LHCN-M2 (cell line): Measurements from ENCODE around the gene ST6GAL1. TPM values are rescaled to one million over a fixed set of nuclear protein-coding genes. Genes with fewer than 3 reads are reported as not detected.
"Not testable (repeated sequence)": the region's sequence is repeated elsewhere in the genome, so short reads cannot be mapped to it uniquely, and the experiment has no call there.

Experiments used
- DNase-seq: peaks from one replicate; pipeline ENCODE4 v3.0.0-alpha.2; 2012; ENCODE audit warnings: low read depth
- total RNA-seq: library from RNA; depleted of rRNA; stranded (reverse); fragments of >200 nt; gene quantifications from 2 replicates; pipeline ENCODE4 v1.2.3, GENCODE V29; 2014

The ST6GAL1 gene
- total RNA-seq, 1 experiment from 2014 or later, result 2.0 TPM

DNA sequence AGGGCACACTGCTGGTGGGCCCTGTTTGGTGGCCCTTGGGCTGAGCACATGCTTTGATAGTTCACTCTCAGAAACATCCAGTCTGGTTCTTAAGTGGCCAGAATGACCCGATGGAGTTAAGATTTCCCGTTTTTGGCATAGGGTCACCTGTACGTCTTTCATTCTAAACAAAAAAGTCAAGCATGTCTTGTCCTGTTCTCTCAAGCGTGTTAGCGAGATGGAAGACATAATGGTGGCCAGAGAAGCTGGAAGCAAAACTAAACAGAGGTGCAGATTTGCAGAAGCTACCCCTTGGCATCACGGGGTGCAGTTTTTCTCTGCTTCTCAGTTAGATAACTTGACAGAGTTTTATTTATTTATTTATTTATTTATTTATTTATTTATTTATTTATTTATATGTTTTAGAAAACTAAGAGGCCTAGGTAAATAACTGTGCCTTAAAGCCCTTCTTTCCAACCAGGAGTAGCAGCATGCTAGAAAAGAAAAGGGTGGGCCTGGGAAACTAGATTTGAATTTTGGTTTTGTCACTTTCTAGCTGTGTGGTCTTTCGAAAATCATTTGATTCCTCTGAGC lies 63.0 kb downstream of the ST6GAL1 start:
- DNase-seq, result no peak

DNA sequence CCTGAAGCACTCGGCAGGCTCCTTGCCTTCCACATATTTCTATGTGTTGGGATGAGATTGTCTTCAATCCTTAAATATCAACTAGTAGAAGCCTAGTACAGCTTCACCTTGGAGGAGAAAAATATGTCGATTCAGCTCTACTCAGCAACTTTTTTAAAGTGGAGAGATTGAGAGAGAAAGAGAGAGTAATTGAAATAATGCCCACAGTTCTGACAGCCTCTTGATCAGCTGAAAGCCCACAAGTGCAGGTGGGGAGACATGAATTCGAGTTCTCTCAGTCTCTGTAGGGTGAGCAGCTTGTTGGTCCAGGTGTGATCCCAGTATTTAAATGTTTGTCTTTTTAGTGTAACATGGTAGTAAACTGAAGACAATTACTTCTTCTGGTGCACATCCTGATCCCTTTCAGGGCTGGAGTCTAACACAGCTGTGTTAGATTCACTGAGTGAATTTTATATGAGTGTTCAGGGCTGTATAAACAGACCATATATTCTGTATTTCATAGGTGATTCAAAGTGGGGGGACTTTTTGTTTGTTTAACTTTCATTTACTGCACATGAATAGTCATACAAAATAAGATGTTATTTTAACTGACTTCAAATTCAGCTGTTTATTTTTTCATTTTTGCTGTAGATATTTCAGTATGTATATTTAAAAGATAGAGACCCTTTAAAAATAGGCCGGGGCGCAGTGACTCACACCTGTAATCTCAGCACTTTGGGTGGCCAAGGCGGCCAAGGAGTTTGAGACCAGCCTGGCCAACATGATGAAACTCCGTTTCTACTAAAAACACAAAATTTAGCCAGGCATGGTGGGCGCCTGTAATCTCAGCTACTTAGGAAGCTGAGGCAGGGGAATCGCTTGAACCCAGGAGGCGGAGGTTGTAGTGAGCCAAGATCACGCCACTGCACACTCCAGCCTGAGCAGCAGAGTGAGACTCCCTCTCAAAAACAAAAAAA lies 64.0 kb downstream of the ST6GAL1 start:
- no peak for DNase-seq

DNA sequence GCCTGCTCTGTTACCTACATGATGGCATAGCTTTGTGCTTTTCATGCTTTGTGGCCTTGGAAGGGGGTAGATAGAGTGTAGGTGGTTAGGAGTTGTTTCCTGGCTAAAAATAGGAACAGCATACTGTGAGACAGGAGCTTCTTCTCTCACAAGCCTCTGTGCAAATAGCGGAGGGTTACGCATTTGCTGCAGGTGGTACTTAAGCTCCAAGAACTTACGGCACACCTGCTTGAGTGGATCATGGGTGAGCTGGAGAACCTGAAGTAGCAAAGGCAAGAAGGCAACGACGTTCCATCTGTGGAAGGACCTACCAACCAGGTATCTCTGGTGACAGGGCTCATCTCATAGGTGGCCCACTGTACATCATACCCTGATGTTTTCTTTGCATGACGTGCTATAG lies 66.0 kb downstream of the ST6GAL1 start:
- DNase-seq, result no peak

DNA sequence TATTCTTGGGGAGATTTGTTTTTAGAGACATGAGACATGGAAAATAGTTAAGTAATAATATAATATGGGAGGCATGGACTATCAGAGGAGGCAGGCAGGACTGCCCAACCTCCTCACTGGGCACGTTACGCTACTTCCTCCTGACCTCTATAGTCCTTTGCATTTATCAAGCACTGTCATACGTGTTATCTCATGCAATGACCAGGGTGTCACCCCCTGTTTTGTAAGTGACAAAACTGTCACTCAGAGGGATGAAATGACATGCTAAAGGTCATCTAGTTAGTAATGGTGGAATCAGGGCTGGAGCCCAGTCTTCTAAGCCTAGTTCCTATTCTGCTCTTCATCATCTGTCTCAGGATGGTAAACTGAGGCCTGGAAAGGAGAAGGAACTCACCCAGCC lies 66.7 kb downstream of the ST6GAL1 start:
- no peak for DNase-seq

DNA sequence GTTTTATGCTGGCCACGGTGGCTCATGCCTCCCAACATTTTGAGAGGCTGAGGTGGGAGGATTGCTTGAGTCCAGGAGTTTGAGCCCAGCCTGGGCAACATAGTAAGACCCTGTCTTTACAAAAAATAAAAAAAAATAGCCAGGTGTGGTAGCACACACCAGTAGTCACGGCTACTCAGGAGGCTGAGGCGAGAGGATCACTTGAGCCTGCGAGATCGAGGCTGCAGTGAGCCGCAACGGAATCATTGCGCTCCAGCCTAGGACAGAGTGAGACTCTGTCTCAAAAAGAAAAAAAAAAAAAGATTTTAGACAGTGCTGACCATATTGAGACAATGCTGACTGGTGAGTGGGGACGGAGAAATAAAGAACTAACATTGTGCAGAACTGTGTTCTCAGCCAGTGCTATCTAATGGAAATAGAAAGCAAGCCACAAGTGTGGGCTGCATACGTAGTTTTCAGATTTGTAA lies 67.2 kb downstream of the ST6GAL1 start:
- no peak for DNase-seq

DNA sequence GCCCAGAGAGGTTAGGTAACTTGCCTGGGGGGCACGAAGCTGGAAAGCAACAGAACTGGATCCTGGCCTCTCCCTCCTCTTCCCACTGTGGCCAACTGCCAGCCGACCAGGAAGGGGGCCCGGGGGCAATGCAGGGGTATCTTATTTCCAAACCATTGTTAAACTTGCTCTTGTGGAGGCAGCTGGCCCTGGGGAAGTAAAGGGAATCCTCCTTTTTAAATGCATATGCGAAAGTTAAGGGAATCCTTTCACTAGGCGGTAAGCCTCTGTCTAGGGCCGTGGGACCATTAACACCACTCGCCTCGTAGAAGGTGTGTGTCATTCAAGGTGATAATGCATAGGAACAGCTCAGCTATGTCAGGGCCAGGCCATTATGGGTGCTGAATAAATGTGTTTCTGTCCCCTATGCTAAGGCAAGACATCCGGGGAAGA lies 68.6 kb downstream of the ST6GAL1 start:
- no peak for DNase-seq

DNA sequence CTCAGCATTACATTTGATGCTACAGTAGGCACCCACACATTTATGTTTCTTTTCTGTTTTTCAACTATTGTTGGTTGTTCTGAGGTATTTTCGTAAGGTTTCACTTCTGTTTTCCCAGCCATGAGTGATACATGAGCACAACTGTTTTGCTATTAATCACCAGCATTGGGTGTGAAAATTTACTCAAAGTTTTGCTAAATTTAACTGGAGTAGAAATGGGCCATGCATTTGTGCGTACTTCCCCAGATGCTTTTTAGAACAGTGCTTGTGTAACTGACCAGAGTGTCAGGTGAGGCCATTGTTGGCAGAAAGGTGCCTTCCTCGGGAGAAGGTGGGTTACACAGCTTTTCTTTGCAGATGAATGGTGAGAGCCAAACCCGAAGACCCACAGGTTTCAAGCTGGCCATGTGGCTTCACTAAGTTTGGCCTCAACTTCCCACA lies 70.4 kb downstream of the ST6GAL1 start:
- no peak for DNase-seq

DNA sequence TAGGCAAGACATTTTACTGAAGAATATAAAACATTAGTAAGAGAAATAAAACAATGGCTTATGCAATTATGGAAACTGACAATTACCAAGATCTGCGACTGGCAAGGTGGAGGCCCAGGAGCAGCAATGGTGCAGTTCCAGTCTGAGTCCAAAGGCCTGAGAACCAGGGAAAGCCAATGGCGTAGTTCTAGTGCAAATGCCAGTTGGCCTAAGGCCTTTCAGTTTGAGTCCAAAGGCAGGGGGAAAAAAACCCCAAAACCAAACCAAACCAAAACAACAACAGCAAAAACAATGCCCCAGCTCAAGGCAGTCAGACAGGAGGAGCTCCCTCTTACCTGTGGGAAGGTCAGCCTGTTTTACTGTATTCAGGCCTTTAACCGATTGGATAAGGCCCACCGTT lies 72.6 kb downstream of the ST6GAL1 start:
- DNase-seq, result no peak

DNA sequence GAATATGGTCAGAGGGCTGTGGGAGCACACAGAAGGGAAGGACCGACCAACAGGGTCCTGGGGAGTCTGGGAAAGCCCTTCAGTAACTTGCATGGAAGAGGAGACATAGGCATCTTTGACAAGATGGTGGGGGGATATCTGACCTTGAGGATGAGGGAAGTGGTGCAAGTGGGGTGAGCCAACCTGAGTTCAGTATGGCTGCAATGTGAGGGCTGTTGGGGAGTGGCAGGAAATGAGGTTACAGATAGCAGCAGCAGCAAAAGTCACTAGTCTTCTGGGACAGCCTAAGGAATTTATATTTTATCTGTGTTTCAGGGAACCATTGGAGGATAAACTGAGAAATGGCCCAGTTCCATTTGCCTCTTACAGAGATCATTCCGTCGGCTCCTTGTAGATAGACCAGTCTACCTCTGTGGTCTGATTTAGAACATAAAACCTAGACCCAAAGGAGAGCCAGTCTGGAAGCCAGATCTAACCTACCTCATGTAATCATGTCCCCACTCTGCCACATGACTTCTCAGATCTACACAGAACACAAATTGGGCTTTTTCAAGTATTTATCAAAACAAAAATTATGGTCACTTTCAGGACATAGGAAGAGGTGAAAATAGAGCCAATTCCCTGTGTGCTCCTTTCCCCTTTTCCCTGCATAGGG lies 75.6 kb downstream of the ST6GAL1 start:
- DNase-seq, result no peak

DNA sequence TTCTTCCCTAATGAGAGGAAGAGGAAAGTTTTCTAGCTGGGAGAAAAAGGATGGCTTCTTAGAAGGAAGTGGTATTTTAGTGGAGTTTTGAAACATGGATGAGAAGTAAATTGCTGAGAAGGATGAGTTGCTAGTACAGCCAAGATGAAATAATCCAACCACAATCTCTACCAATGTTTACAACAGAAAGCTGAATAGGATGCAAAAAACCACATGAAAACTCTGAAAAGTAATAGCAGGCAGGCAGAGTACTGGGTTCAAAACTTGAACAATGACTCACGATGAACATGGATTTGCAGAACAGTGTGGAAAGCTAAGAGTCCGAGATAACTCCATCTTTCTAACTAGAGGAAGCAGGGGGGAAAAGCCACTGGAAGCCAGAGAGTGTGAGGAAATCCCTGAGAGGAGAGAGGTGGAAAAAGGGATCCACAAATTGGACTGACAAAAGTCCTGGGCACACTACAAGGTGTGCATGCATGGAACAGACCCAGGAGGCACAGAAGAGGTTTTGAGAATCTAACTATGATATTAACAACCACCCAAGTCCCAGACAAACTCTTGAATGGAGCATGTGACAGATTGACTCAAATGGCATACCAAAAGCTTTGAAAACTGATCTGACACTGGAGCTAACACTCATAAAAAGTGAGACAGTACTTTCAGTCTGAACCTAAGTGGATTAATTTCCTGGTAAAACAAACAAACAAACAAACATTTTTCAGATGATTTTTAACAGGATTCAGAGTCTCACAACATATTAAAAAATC lies 76.7 kb downstream of the ST6GAL1 start:
- no peak for DNase-seq

DNA sequence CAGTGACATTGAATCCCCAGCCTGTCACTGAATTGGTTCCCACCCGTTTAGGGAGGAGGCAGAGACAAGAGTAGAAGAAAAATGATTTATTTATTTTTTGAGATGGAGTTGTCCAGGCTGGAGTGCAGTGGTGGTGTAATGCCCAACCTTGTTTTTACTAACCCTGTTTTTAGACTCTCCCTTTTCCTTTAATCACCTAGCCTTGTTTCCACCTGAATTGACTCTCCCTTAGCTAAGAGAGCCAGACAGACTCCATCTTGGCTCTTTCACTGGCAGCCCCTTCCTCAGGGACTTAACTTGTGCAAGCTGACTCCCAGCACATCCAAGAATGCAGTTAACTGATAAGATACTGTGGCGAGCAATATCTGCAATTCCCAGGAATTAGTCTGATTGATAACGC lies 80.1 kb downstream of the ST6GAL1 start:
- DNase-seq, result not testable (repeated sequence)

DNA sequence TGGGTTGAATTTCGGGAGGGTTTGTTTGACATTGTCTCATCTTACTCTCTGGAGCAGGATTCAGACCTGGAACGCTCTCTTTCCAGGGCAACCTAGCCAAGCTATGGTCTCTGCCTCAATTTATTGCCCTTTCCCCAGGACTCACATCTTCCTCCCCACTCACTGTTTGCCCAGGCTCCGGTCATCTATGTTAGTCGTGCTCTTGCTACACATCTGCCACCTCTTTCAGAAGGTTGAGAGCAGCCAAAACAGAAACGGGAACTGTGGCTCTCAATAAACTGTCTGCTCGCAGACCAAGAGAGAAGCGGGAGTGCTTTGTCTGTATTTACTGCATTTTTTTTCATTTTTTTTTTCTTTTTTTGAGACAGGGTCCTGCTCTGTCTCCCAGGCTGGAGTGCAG lies 81.6 kb downstream of the ST6GAL1 start:
- DNase-seq, result no peak

DNA sequence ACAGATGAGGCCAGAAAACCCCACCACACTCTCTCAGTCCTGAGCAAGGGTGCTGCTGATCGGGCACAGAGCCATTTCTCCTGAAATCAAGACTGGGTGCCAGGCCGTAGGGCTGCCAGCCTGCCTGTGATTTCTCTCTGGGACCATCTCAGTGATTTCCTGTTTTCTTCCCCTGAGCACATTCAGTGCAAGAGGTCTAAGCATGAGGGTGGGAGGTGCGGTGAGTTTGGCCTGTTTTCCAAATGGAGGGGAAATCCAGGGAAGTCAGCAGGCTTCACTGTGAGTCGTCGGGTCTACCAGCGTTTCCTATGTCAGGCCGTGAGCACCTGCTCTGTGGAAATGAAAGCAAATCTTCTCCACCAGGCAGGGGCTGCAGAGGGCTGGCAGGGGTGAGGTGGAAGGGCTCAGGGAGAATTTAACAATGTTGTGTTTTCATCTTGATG lies 82.3 kb downstream of the ST6GAL1 start:
- DNase-seq, result no peak

DNA sequence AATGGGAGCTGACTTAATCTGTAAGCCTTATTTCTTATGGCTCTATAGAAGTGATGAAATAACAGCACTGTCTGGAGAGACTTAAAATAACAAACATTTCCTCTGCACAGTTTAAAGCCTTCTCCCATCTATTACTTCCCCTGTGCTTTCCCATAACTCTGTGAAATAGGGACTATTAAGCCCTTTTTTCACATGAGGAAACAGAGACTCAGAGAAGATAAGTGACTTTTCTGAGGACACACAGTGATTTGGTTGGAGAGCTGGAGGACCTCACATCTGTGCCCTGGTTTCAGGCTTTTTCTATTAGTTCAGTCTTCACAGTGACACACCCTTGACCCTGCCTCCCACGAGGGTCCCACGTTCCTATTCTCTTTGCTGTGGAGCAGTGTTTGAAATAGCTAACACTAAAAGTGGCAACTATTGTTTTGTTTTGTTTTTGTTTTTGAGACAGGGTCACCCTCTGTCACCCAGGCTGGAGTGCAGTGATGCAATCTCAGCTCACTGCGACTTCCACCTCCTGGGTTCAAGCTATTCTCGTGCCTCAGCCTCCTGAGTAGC lies 82.9 kb downstream of the ST6GAL1 start:
- no peak for DNase-seq

DNA sequence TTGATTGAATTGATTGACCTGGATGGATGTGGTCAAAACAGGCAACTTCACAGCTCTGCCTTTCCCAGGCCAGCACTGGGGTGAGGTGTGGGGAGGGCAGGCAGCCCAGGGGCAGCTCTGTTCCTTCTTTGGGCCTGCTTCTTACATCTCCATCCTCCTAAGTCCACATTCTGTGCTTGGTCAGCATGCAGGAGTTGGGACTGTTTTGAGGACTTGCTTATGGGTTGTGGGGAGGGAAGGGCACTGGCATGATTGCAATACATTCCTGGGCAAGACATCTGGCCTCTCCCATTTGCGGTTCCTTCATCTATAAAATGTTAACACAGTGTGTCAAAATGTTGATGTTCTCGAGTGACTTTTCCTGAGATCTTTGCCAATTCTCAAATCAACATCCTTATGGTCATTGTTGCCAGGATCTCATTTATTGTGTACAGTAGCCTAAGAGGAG lies 84.1 kb downstream of the ST6GAL1 start:
- DNase-seq, result peak; percentile 13

DNA sequence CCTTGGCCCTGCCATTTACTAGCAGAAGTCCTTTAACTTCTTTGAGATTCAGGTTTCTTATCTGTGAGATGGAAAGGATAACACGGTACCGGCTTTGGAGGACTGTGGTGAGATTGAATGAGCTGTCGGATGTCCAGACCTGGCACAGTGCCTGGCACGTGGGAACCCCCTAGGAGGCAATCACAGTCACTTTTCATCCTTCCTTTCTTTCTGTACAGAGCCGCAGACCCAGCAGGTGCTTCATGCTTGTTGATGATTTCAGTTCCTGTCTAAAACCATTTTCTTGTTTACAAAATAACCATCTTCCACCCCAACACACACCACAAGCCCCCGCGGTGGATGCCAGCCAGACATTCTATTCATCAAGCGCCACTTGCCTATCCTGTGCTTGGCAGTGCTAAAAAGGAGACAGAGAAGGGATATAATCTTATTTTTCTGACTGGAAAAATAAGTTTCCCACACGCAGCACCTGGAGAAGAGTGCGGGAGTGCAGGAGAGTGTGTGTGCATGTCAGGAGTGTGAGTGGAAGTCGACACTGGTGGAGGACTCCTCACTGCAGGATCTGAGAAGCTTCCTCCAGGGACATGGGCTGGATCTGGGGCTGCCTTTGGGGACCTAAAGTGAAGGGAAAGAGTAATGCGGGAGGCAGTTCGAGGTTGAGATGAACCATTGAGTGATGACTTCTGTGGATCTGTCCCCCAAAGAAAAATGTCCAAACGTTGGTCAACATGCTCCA lies 85.7 kb downstream of the ST6GAL1 start:
- no peak for DNase-seq

DNA sequence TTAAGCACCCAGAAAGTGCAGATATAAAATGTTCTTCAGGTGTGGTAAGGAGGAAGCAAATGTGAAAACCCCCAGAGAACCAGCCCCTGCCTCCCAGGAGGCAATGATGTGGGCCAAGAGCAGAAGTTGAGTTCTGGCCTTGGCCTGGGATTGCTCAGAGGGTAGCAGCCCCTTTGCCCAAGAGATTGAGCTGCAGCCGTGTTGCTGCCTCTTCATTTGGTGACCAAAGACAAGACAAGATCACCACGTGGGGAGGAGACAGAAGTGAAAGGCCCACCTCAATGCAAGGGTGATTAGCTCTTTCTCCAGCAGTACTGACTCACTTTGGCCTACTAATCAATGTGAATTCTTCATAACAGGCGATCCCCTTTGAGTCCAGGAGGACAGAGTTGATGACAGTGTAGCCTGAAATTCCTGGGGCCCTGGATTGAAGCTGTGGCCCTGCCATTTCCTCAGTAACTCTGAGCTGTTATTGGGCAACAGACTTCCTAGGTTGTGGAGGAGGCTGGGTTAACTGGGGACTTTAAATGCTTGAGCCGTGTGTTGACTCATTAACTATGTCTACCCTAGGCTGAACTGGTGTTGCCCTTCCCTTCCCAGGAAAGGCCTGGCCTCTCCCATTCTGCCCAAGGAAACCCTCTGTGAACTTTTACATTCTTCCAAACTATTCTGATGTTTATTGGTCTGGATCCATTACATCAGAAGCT lies 86.5 kb downstream of the ST6GAL1 start:
- DNase-seq, result no peak

DNA sequence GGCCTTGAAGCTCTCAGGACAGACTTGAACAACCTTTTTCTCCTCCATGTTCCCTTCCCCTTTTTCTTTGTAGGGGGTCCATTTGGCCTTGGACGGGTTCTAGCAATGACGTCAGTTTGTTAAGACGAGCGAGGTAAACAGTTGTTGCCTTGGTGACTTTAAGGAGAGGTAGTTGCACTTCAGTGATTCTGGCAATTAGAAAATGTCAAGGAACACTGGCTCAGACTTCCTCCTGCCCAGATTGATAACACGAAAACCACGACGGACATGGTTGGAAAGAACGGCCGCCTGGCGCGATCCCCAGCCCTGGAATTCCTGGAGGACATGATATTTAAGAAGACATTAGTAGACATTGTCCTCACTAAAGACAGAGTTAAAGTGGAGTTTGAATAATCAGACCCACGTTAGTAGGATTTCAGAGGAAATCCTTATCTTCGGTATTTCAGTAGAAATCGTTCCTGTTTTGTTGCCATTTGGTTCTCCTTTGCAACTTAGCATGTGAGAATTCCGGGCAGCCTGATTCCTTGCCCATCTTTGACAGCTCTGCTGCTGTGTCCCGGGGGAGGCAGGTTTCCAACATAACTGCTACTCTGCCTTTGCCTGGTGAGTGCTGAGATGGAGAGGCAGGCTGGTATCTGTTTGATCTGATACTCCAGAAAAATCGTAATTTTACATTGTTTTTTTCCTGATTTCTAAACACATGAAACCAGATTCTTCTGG lies 87.3 kb downstream of the ST6GAL1 start:
- no peak for DNase-seq

DNA sequence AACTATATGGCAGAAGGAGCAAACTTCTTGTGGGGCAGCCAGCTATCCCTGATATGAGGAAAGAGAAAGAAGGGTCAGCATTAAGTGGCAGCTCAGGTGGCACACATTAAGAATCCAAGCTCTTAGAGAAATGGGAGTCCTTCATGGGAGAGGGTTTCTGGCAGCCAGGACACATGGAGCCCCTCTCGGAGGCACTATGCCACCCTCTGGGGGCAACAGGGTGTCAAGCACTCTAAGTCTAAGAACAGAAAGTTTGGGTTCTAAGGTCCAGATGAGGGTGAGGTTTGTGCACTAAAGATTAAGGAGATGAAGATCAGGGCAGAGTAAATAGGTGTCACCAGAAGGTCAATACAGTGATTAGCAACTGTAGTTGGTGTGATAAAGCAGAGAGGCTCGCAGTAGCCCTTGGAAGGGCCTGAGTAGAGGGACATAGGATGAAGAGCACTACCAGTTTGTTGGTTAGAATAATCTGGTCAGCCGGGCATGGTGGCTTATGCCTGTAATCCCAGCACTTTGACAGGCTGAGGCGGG lies 89.3 kb downstream of the ST6GAL1 start:
- no peak for DNase-seq
